ENCODE results near the gene TSEN15. TPM values are rescaled to one million over a fixed set of nuclear protein-coding genes. Genes with fewer than 3 reads are reported as not detected.

TSEN15 gene
- polyA plus RNA-seq, 1 experiment = 69.9 TPM

DNA sequence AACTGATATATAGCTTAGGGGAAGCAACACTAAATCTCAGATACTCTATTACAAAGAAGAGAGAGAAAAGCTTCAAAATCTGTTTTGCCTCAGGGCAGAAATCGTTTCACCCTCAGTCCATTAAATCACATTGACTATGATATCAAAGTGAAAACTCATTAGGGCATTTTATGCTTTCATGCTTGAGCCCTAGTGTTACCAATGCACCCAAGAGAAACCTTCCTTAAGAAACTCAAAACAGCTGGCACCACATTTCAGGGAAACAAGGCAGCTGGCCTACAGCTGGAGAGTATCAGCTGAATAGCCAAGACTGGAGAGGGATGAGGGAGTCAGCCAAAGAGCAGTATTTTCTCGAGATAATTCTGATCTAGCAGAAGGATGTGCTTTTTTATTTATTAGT, 28.9 kb upstream of the TSEN15 start:
- H3K4me3 ChIP-seq (ENCODE audit: low read depth, low read length) = no peak overlapping the region
- POLR2A ChIA-PET = no interaction called here
- TF ChIP-seq, protein P1, sequence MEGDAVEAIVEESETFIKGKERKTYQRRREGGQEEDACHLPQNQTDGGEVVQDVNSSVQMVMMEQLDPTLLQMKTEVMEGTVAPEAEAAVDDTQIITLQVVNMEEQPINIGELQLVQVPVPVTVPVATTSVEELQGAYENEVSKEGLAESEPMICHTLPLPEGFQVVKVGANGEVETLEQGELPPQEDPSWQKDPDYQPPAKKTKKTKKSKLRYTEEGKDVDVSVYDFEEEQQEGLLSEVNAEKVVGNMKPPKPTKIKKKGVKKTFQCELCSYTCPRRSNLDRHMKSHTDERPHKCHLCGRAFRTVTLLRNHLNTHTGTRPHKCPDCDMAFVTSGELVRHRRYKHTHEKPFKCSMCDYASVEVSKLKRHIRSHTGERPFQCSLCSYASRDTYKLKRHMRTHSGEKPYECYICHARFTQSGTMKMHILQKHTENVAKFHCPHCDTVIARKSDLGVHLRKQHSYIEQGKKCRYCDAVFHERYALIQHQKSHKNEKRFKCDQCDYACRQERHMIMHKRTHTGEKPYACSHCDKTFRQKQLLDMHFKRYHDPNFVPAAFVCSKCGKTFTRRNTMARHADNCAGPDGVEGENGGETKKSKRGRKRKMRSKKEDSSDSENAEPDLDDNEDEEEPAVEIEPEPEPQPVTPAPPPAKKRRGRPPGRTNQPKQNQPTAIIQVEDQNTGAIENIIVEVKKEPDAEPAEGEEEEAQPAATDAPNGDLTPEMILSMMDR (IDR thresholded peaks at IDR 0.05; ENCODE audit: low read depth, low read length) = no peak
- no peaks in the 10 kb centered on the region for H3K27me3 ChIP-seq (ENCODE audit: control insufficient read depth, insufficient read depth, low read length)
- CTCF ChIA-PET = interaction anchor here (0.8 kb wide), 1 partner anchor 641 kb away, joined by 4 read pairs; no protein-coding TSS in a partner anchor
- H3K9me3 ChIP-seq (ENCODE audit: control insufficient read depth, insufficient read depth, low read length) = no peaks in the 10 kb centered on the region
- H3K27ac ChIP-seq (ENCODE audit: low read depth, low read length) = no peak overlapping the region
- DNase-seq (ENCODE audit: low read depth, low spot score) = peak; percentile 27

DNA sequence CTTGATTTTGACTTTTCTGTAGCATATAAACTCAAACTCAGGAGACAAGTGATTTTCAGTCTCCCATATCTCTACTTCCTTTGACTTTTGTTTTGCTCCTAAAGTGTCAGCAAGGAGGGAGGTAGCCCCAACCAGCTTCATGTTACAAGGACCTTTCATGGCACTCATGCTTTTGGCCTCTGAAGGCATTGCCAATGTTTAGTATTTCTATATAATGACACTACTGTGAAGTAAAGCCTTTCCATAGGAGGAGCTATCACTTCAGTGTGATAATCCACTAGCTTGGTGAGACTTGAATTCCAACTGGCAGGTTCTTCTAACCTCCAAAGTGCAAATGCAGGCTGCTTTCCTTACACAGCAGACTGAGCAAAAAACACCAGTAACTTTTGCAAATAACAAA, 28.4 kb upstream of the TSEN15 start:
- DNase-seq (ENCODE audit: low read depth, low spot score) = no peak
- H3K27ac ChIP-seq (ENCODE audit: low read depth, low read length) = no peak overlapping the region
- no peaks in the 10 kb centered on the region for H3K27me3 ChIP-seq (ENCODE audit: control insufficient read depth, insufficient read depth, low read length)
- no peaks in the 10 kb centered on the region for H3K9me3 ChIP-seq (ENCODE audit: control insufficient read depth, insufficient read depth, low read length)
- TF ChIP-seq, protein P1 (IDR thresholded peaks at IDR 0.05; ENCODE audit: low read depth, low read length) = no peak
- H3K4me3 ChIP-seq (ENCODE audit: low read depth, low read length) = no peak overlapping the region
- CTCF ChIA-PET = interaction anchor here (0.6 to 0.8 kb wide), 2 partner anchors 640 to 668 kb away, joined by 4 read pairs; no protein-coding TSS in a partner anchor
- POLR2A ChIA-PET = no interaction called here

DNA sequence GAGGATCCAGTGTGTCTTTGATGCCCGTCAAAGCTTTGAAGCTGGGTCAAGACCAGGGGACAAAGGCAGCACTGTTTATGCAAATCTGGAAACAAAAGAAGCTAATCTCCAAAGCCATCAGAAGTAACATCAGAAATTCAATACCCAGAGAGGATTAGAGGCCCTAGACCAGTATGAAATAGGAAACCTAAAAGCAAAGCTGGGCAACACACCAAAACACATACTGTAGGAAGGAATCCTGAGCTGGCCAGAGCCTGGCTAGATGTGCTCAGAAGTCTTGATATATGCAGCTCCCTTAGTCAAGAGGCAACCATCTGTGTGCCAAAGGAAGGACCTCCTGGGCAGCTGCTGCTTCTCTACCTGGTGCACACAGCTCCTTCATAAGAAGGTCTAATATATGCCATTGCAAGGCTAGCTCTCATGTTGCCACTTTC, 26.3 kb upstream of the TSEN15 start:
- Histone ChIP-seq H3K9me3 (ENCODE audit: control insufficient read depth, insufficient read depth, low read length) (no peaks in the 10 kb centered on the region), H3K4me3 (ENCODE audit: low read depth, low read length) (no peak overlapping the region), H3K27ac (ENCODE audit: low read depth, low read length) (peak overlapping the region; percentile 54), H3K27me3 (ENCODE audit: control insufficient read depth, insufficient read depth, low read length) (no peaks in the 10 kb centered on the region)
- CTCF ChIA-PET = interaction anchor here (0.7 to 1.0 kb wide), 2 partner anchors 93 to 370 kb away, joined by 3 to 6 read pairs; no protein-coding TSS in a partner anchor
- TF ChIP-seq, protein P1 (IDR thresholded peaks at IDR 0.05; ENCODE audit: low read depth, low read length) = no peak
- DNase-seq (ENCODE audit: low read depth, low spot score) = peak; percentile 81
- POLR2A ChIA-PET = interaction anchor here (0.7 to 1.1 kb wide), 6 partner anchors 9 to 213 kb away, joined by 3 to 9 read pairs (median 4); partner anchors contain the start of gene TSEN15

DNA sequence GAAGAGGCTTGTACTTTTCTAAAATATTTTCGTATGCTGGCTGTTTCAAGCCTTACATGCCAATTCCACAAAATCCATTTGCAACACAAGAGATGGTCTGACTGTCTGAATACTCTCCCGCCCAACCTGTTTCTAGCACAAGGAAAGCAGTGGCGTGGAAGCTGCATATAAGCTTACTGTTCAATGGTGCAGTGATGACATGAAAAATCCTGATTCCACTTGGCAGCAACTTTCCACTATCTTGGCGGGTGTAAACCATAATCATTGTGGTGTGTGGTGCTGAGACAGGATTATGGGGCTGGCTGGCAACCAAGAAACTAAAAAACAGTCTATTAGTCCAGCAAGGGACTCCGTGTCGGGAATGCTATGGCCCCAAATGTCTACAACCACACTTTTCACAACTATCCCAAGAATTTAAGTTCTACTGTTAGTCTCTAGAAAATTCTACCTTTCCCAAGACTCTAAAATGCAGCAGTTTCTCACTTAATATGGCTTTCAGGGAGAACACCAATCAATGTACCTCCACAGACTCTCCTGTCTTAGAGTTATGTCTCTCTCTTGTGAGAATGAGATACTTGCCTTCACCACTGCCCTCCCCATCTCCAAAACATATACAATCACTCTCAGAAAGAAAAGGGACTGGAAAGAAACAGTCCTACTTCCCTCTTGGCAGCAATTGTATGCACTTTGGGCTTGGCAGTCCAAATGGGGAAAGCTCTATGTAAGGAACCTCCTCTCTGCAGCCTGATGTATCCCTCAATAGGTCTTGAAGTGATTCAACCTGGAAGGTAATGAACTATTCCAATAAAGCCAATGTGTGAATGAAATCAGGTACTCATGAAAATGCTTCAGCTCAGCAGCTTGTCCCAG, 23.5 kb upstream of the TSEN15 start:
- Histone ChIP-seq H3K27me3 (ENCODE audit: control insufficient read depth, insufficient read depth, low read length) (no peaks in the 10 kb centered on the region), H3K9me3 (ENCODE audit: control insufficient read depth, insufficient read depth, low read length) (no peaks in the 10 kb centered on the region), H3K4me3 (ENCODE audit: low read depth, low read length) (no peak overlapping the region), H3K27ac (ENCODE audit: low read depth, low read length) (no peak overlapping the region)
- CTCF ChIA-PET = interaction anchor here (1.4 kb wide), 1 partner anchor 635 kb away, joined by 3 read pairs; no protein-coding TSS in a partner anchor
- TF ChIP-seq, protein P1 (IDR thresholded peaks at IDR 0.05; ENCODE audit: low read depth, low read length) = no peak
- DNase-seq (ENCODE audit: low read depth, low spot score) = no peak
- POLR2A ChIA-PET = no interaction called here

All from AG04450 (cell line).